ENCODE measurements around the gene TMEM37.

TMEM37 gene

DNA sequence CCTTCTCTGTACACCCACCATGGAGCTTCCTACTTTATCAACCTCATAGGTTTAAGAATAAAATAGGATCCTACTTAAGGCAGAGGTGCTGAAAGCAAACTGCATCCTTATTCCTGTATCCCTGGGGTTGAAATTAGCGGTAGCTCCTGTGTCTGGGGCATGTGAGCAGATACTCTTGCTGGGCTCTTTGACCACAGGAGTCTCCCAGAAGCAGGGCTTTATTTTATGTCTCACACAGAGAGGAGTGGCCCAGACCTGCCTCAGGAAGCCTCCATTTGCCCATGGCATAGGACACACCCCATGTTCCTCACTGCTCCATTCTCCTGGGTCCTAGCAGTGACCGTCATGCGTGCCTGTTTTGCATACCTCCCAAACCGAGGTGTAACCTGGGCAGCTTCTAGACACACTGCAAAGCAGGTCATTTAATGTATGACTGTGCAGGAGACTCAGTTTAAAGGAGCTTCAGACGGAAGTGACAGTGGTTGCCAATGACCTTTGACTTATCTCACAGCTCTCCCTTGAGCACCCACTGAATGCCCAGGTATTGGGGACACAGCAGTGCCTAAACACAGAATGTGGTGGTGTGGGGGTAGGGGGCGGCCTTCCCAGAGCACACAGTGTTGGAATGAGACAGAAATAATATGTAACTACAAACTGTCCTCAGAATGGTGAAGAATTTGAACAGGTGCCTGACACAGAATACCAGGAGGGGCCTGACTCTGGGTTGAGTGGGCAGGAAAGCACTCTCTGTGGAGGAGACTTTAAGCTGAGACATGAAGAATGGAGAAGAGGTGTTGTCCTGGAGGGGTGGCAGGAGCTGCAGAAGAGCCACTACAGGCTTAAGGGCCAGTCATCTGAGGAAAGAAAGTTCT is 3.7 kb downstream of the TMEM37 start:
- DNase-seq = no peak

DNA sequence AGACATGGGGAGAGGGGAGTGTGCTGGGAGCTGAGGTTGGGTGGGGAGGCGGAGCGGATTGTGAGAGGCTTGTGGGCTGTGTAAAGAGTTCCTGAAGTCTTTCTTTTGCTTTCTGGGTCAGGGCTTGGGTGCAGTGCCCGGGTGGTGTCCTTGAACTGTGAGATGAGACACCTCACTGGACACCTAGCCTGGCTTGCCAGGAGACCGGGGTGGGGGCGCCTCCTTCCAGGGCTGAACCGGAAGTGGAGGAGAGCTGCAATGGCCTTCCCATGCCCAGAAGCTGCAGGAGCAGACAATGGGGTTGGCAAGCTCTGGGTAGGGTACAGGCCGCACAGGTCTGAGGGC is 4.3 kb downstream of the TMEM37 start:
- DNase-seq = no peak

- no peak for DNase-seq
These were observed 5.5 kb downstream of the TMEM37 start for GRCh38 chr2:119436993-119437772.

- DNase-seq = no peak
These were observed 6.5 kb downstream of the TMEM37 start for GRCh38 chr2:119438128-119438656.

DNA sequence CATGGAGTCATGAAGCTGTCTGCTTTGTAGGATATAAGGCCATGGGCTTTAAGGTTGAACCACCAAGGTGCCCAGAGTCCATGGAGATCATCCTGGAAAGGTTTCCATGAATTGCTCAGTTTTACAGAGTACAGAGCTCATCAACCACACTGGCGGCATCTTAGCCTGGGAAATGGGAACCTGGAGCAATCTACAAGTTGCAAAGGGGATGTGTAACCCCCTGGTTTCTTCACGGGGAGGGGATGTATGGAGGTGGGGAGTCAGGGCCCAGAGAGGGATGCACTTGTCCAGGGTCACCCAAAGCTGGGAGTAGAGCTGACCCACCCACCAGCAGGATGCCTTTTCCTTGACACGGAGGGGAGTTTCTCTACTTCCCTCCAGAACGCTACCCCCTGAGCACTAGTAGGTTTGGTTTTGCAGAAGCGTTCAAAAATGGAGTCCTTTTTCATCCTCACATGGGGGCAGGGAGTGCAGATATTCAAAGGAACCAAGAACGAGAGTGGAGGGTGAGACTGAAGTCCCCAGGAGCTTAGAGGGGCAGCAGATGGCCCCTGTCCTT is 7.2 kb downstream of the TMEM37 start:
- no peak for DNase-seq

GRCh38 chr2:119439574-119440500 is 8.2 kb downstream of the TMEM37 start:
- no peak for DNase-seq

DNA sequence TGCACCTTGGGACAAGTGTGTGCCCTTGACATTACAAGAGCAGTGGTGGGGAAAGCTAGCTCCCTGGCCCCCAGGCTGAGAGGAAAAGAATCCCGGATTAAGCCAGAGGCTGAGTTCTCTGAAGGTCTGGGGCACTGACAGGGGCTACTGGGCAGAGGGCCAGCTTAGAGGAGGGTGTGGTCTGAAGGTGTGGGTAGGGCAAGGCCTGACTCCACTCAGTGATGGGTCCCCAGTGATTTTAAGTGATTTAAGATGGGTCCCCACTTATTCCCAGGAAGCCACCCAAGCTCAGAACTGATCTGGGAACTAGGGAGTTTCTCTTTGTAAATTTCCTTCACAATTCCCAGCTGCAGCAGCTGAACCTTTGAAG is 8.8 kb downstream of the TMEM37 start:
- no peak for DNase-seq

GRCh38 chr2:119440873-119441272 is 9.2 kb downstream of the TMEM37 start:
- no peak for DNase-seq

DNA sequence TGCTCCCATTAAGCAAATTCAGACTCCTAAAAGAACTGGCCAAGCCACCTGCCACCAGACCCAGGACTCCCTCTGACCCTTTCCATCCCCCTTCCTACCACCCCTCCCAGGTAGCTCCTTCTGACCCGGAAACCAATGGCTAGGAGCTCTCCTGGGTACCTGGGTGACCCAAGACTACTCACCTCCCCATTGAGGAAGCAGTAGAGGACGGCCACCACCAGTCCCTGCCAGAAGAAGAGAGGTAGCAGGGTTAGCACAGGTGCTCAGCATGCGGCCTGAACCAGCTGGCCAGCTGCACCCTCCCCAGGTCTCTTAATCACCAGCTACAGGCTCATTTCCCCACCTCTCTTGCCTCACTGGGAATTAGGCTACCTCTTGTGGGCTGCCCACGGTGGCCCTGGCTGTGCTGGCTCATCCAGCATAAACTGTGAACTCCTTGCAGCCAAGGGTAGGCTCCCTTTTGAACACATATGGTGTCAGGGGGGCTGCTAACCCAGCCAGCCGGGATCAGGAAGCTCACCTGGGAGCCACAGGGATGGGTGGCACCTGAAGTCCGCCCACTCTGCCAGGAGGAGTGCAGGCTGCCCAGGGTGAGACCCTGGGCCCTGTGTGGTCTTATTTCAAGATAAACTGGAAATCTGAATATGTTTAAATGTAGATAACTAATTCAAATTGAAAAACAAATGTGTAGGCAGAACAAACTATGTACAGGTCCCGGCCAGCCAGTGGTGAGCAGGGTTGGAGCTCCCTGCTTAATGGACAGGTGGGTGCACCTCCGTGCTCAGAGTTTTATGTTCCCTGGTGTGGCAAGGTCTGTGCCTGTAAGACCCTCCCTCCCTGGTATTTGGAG is 9.9 kb downstream of the TMEM37 start:
- no peak for DNase-seq

- DNase-seq = no peak
These were observed 10.6 kb downstream of the TMEM37 start for GRCh38 chr2:119442226-119442619.

GRCh38 chr2:119442850-119443249 is 11.2 kb downstream of the TMEM37 start:
- no peak for DNase-seq

GRCh38 chr2:119446037-119446436 is 14.4 kb downstream of the TMEM37 start:
- no peak for DNase-seq

- DNase-seq = no peak
These were observed 16.9 kb downstream of the TMEM37 start for GRCh38 chr2:119448427-119449141.

DNA sequence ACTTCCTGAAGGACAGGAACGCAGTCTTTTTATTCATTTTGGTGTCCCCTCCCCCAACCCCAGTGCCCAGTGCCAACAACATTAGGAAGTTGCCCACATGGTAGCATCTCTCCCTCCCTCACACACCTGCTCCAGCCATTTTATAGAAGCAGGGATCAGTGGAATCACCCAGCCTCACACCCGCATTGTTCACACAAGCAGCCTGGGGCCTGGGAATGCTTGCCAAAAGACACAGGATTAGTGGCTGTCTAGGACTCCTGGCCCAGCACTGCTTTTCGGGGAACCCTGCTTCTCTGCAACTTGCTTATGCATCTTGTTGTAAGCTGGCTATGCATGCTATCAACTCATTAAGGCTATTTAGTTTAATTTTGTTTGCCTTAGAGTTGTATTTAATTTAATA is 17.9 kb downstream of the TMEM37 start:
- no peak for DNase-seq

GRCh38 chr2:119451336-119452050 is 19.8 kb downstream of the TMEM37 start:
- DNase-seq = no peak

DNA sequence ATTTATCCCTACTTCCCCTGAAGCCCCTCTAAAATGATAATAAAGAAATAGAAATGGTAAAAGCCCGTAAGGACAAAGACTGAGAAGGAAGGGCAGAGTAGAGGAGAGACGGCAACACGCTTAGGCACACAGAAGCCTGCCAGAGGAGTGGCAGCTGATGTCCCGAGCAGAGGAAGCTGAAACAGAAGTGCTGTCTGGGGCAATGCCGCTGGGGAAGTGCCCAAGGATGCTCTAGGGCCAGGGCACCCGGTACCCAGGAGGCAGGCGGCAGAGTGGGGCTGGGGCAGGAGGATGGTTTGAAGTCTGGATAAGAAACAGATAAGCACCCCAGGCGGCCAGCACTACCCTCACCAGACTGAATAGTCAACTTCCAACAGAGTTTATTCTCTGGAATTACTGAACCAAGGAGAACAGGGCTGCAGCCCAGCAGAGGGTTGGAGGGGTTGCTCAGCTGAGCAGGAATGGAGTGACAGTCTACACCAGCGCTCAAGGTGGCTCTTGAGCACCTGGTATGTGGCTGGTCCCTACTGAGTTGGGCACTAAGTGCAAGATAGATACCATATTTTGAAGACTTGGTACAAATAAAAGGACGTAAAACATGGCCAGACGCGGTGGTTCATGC is 22.4 kb downstream of the TMEM37 start:
- no peak for DNase-seq

- DNase-seq = no peak
These were observed 23.5 kb downstream of the TMEM37 start for GRCh38 chr2:119455066-119455718.

GRCh38 chr2:119460076-119460475 is 28.4 kb downstream of the TMEM37 start:
- no peak for DNase-seq

DNA sequence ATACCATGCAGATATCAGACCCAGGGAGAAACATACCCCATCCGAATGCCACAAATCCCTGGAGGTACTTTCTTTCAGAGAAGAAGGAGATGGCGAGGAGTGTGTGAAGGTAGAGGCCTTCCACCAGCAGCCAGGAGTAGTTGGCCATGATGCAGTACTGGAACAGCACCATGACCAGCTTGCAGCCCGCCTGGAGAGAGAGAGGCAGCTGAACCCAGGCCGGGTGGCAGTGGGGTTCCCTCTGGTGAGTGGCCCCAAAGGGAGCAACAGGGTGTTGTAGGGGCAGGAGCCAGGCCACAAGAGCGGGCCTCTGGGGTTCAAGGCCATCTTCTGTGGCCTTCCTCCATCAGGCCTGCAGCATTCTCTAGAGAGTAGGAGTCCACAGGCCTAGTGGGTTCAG is 30.2 kb downstream of the TMEM37 start:
- DNase-seq = no peak
